ENCODE results near the gene CCDC50. TPM values are rescaled to one million over a fixed set of nuclear protein-coding genes. Genes with fewer than 3 reads are reported as not detected.

Gene CCDC50
- total and polyA plus RNA-seq, 10 of the 15 experiments (the other 5 are each of a cell fraction or from before 2014, with no cell fraction given), result 46.7 to 150 (median 125) TPM

DNA sequence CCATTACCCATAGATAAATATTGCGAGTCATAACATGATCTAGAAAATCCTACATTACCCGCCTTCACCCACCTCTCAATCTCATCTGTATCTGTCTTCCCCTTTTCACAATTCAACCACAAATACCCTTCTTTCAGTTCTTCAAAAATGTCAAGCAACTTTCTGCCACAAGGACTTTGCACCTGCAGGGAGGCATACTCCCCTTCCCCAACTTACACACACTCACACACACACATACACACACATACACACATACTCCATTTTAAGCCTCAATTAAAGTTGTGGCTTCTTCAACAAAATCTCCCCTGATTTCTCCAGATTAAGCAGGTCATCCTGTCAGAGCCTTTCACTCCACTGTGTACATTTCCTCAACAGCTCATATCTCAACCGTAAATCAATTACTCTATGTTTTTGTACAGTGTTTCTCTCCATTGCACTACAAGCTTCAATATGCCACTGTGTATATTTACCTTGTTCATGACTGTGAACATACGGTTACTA lies 33.1 kb upstream of the CCDC50 start (continued):
- TF ChIP-seq SUZ12 (IDR thresholded peaks at IDR 0.05; ENCODE audit: unreplicated experiment) (no peak), CBFB (IDR thresholded peaks at IDR 0.05; ENCODE audit: low read depth) (peak; percentile 91), CREM (IDR thresholded peaks at IDR 0.05; ENCODE audit: low read depth) (peak; percentile 83), CBX5 (IDR thresholded peaks at IDR 0.05; ENCODE audit: low read depth) (peak; percentile 91; the same call in 1 of the 2 replicates), WRNIP1 (IDR thresholded peaks at IDR 0.05; ENCODE audit: borderline replicate concordance, low read depth, low read length) (no peak; the same call in 1 of the 2 replicates), MEF2A (IDR thresholded peaks at IDR 0.05; ENCODE audit: insufficient read depth, low read depth, low read length) (peak; percentile 80), POLR2AphosphoS5 (IDR thresholded peaks at IDR 0.05; ENCODE audit: low read length) (no peak), YY1 (IDR thresholded peaks at IDR 0.05; ENCODE audit: low read depth, low read length) (peak; percentile 71), FOXM1 (IDR thresholded peaks at IDR 0.05; ENCODE audit: low read depth, low read length) (peak; percentile 94), SMARCA5 (IDR thresholded peaks at IDR 0.05) (no peak), NRF1 (conservative IDR thresholded peaks at IDR 0.05; ENCODE audit: low read depth, low read length) (no peak), RUNX3 (IDR thresholded peaks at IDR 0.05; ENCODE audit: low read length) (peak; percentile 99), TCF3 (IDR thresholded peaks at IDR 0.05; ENCODE audit: borderline replicate concordance, insufficient read depth, low read depth, low read length) (peak; percentile 92; the same call in 1 of the 2 replicates), POU2F2 (IDR thresholded peaks at IDR 0.05; ENCODE audit: borderline replicate concordance, low read depth, low read length) (peak; percentile 81; the same call in 1 of the 3 replicates), ZSCAN29 (IDR thresholded peaks at IDR 0.05) (0 out of 2 replicates have a peak, but pooled peaks have one; percentile 42), IRF4 (IDR thresholded peaks at IDR 0.05; ENCODE audit: low read depth, low read length) (peak; percentile 96), PAX5 (IDR thresholded peaks at IDR 0.05; ENCODE audit: borderline replicate concordance, low read depth, low read length) (peak; percentile 88), EED (IDR thresholded peaks at IDR 0.05; ENCODE audit: low read depth) (peak; percentile 98), CREB1 (IDR thresholded peaks at IDR 0.05; ENCODE audit: low read depth) (peak; percentile 56; the same call in 1 of the 2 replicates)
- TF ChIP-seq, protein P1, sequence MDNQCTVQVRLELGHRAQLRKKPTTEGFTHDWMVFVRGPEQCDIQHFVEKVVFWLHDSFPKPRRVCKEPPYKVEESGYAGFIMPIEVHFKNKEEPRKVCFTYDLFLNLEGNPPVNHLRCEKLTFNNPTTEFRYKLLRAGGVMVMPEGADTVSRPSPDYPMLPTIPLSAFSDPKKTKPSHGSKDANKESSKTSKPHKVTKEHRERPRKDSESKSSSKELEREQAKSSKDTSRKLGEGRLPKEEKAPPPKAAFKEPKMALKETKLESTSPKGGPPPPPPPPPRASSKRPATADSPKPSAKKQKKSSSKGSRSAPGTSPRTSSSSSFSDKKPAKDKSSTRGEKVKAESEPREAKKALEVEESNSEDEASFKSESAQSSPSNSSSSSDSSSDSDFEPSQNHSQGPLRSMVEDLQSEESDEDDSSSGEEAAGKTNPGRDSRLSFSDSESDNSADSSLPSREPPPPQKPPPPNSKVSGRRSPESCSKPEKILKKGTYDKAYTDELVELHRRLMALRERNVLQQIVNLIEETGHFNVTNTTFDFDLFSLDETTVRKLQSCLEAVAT (IDR thresholded peaks at IDR 0.05), result peak; percentile 98
- TF ChIP-seq, protein P2, sequence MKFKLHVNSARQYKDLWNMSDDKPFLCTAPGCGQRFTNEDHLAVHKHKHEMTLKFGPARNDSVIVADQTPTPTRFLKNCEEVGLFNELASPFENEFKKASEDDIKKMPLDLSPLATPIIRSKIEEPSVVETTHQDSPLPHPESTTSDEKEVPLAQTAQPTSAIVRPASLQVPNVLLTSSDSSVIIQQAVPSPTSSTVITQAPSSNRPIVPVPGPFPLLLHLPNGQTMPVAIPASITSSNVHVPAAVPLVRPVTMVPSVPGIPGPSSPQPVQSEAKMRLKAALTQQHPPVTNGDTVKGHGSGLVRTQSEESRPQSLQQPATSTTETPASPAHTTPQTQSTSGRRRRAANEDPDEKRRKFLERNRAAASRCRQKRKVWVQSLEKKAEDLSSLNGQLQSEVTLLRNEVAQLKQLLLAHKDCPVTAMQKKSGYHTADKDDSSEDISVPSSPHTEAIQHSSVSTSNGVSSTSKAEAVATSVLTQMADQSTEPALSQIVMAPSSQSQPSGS (IDR thresholded peaks at IDR 0.05; ENCODE audit: low read length), result peak; percentile 93
- TF ChIP-seq, protein P3, sequence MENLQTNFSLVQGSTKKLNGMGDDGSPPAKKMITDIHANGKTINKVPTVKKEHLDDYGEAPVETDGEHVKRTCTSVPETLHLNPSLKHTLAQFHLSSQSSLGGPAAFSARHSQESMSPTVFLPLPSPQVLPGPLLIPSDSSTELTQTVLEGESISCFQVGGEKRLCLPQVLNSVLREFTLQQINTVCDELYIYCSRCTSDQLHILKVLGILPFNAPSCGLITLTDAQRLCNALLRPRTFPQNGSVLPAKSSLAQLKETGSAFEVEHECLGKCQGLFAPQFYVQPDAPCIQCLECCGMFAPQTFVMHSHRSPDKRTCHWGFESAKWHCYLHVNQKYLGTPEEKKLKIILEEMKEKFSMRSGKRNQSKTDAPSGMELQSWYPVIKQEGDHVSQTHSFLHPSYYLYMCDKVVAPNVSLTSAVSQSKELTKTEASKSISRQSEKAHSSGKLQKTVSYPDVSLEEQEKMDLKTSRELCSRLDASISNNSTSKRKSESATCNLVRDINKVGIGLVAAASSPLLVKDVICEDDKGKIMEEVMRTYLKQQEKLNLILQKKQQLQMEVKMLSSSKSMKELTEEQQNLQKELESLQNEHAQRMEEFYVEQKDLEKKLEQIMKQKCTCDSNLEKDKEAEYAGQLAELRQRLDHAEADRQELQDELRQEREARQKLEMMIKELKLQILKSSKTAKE (IDR thresholded peaks at IDR 0.05; ENCODE audit: low read depth, poor library complexity, severe bottlenecking), result peak; percentile 91
- TF ChIP-seq, protein P4, sequence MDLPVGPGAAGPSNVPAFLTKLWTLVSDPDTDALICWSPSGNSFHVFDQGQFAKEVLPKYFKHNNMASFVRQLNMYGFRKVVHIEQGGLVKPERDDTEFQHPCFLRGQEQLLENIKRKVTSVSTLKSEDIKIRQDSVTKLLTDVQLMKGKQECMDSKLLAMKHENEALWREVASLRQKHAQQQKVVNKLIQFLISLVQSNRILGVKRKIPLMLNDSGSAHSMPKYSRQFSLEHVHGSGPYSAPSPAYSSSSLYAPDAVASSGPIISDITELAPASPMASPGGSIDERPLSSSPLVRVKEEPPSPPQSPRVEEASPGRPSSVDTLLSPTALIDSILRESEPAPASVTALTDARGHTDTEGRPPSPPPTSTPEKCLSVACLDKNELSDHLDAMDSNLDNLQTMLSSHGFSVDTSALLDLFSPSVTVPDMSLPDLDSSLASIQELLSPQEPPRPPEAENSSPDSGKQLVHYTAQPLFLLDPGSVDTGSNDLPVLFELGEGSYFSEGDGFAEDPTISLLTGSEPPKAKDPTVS (IDR thresholded peaks at IDR 0.05; ENCODE audit: low read depth, low read length), result 0 out of 2 replicates have a peak, but pooled peaks have one; percentile 55
- TF ChIP-seq, protein P5, sequence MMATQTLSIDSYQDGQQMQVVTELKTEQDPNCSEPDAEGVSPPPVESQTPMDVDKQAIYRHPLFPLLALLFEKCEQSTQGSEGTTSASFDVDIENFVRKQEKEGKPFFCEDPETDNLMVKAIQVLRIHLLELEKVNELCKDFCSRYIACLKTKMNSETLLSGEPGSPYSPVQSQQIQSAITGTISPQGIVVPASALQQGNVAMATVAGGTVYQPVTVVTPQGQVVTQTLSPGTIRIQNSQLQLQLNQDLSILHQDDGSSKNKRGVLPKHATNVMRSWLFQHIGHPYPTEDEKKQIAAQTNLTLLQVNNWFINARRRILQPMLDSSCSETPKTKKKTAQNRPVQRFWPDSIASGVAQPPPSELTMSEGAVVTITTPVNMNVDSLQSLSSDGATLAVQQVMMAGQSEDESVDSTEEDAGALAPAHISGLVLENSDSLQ (IDR thresholded peaks at IDR 0.05), result peak; percentile 91

Measured in GM12878 (cell line).